ENCODE measurements around the gene ZNF514.
A peak's percentile ranks its signal among the peaks of the same experiment; 100 is the strongest.
"Not testable (repeated sequence)": the region's sequence is repeated elsewhere in the genome, so short reads cannot be mapped to it uniquely, and the experiment has no call there.

The ZNF514 gene

GRCh38 chr2:95121407-95122196 lies 38.0 kb downstream of the ZNF514 start, which contains the start of gene MRPS5:
MRPS5 (minus strand) TSS chr2:95121808; CDS start chr2:95121791, 17 bp downstream.
- peak; percentile 90 for DNase-seq

GRCh38 chr2:95121093-95121406 lies 38.6 kb downstream of the ZNF514 start:
- DNase-seq = no peak

- DNase-seq = peak; percentile 71
Measured at GRCh38 chr2:95115418-95115817, 44.2 kb downstream of the ZNF514 start.

GRCh38 chr2:95113464-95113863 lies 46.2 kb downstream of the ZNF514 start:
- no peak for DNase-seq

- no peak for DNase-seq
Measured at GRCh38 chr2:95110395-95110794, 49.3 kb downstream of the ZNF514 start.

GRCh38 chr2:95109260-95109659 lies 50.4 kb downstream of the ZNF514 start:
- no peak for DNase-seq

- no peak for DNase-seq
Measured at GRCh38 chr2:95106081-95106480, 53.6 kb downstream of the ZNF514 start.

GRCh38 chr2:95104606-95105005 lies 55.0 kb downstream of the ZNF514 start:
- DNase-seq = no peak

GRCh38 chr2:95099910-95100309 lies 59.7 kb downstream of the ZNF514 start:
- DNase-seq = no peak

GRCh38 chr2:95098273-95098672 lies 61.4 kb downstream of the ZNF514 start:
- not testable (repeated sequence) for DNase-seq

Data from activated CD8-positive, alpha-beta memory T cell treated with anti-CD3 and anti-CD28 coated beads, Interleukin-2, amount 50 U/mL, for 4 hours (primary cell).